NCI-H1694 treated with DMSO at 0.1 percent for 48 hours (cell line): ENCODE data around the gene ELF1.
"Not testable (repeated sequence)": the region's sequence is repeated elsewhere in the genome, so short reads cannot be mapped to it uniquely, and the experiment has no call there.

Experiments
- DNase-seq: peaks from one replicate; lab custom pipeline; 2025; lab: John Stamatoyannopoulos, UW

ELF1 gene

GRCh38 chr13:40933508-40934204 is 85.5 kb downstream of the ELF1 start:
- DNase-seq = no peak

GRCh38 chr13:40932252-40932651 is 86.9 kb downstream of the ELF1 start:
- no peak for DNase-seq

GRCh38 chr13:40931719-40932118 is 87.4 kb downstream of the ELF1 start:
- no peak for DNase-seq

- not testable (repeated sequence) for DNase-seq
Observed at GRCh38 chr13:40929883-40930282, 89.2 kb downstream of the ELF1 start.

- DNase-seq = no peak
Observed at GRCh38 chr13:40928980-40929379, 90.1 kb downstream of the ELF1 start.

GRCh38 chr13:40927929-40928328 is 91.2 kb downstream of the ELF1 start:
- DNase-seq = no peak

GRCh38 chr13:40923867-40924266 is 95.2 kb downstream of the ELF1 start:
- DNase-seq = no peak

- no peak for DNase-seq
Observed at GRCh38 chr13:40922437-40923040, 96.6 kb downstream of the ELF1 start.

GRCh38 chr13:40920826-40921225 is 98.3 kb downstream of the ELF1 start:
- DNase-seq = no peak

GRCh38 chr13:40919901-40920300 is 99.2 kb downstream of the ELF1 start:
- DNase-seq = not testable (repeated sequence)

- DNase-seq = no peak
Observed at GRCh38 chr13:40916207-40916998, 102.7 kb downstream of the ELF1 start.

GRCh38 chr13:40914863-40915262 is 104.3 kb downstream of the ELF1 start:
- not testable (repeated sequence) for DNase-seq

GRCh38 chr13:40911341-40911740 is 107.8 kb downstream of the ELF1 start:
- DNase-seq = no peak

- DNase-seq = no peak
Observed at GRCh38 chr13:40910324-40911050, 108.6 kb downstream of the ELF1 start.

GRCh38 chr13:40909541-40910200 is 109.4 kb downstream of the ELF1 start:
- DNase-seq = not testable (repeated sequence)

- DNase-seq = no peak
Observed at GRCh38 chr13:40908546-40908945, 110.6 kb downstream of the ELF1 start.

GRCh38 chr13:40901032-40901431 is 118.1 kb downstream of the ELF1 start:
- DNase-seq = not testable (repeated sequence)

GRCh38 chr13:40900568-40900967 is 118.5 kb downstream of the ELF1 start:
- not testable (repeated sequence) for DNase-seq

- DNase-seq = no peak
Observed at GRCh38 chr13:40897053-40897452, 122.1 kb downstream of the ELF1 start.

- no peak for DNase-seq
Observed at GRCh38 chr13:40895227-40896184, 123.6 kb downstream of the ELF1 start.

GRCh38 chr13:40893573-40893972 is 125.5 kb downstream of the ELF1 start:
- not testable (repeated sequence) for DNase-seq
